Retinal pigment epithelial cell (primary cell): Measurements from ENCODE around the gene GTF2H4.

Experiments
- DNase-seq: peaks from one replicate; pipeline ENCODE4 v3.0.0-alpha.2; 2010; ENCODE audit warnings: low read depth
- H3K4me3 ChIP-seq: 2 replicates; pipeline ENCODE4 v1.5.1; 2011; ENCODE audit warnings: mild to moderate bottlenecking, low read length, control low read depth, moderate library complexity
- TF ChIP-seq, protein P1 (sequence below): conservative IDR thresholded peaks from 2 replicates; pipeline ENCODE4 v1.5.1; 2011; ENCODE audit warnings: low read depth, low read length, control low read depth, inconsistent platforms

GTF2H4 gene

DNA sequence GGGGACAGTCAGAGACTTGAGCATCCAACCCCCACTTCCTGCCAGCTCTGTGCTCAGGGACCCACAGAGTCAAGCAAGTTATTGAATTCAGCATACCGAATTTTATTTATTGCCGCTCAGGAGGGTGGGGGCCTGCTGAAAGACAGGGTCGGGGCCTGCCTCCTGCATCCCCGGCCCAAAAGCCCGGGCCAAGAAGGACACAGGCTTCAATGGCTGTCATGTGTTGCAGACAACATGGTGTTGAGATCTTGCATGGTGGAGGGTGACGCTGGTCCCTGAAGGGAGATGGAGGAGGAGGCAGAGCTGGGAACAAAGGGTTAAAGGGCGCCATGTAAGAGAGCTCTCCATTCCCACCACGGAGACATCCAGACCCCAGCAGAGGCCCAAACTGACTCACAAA, 23.3 kb downstream of the GTF2H4 start:
- no peak overlapping the region for H3K4me3 ChIP-seq
- no peak for DNase-seq
- TF ChIP-seq, protein P1, sequence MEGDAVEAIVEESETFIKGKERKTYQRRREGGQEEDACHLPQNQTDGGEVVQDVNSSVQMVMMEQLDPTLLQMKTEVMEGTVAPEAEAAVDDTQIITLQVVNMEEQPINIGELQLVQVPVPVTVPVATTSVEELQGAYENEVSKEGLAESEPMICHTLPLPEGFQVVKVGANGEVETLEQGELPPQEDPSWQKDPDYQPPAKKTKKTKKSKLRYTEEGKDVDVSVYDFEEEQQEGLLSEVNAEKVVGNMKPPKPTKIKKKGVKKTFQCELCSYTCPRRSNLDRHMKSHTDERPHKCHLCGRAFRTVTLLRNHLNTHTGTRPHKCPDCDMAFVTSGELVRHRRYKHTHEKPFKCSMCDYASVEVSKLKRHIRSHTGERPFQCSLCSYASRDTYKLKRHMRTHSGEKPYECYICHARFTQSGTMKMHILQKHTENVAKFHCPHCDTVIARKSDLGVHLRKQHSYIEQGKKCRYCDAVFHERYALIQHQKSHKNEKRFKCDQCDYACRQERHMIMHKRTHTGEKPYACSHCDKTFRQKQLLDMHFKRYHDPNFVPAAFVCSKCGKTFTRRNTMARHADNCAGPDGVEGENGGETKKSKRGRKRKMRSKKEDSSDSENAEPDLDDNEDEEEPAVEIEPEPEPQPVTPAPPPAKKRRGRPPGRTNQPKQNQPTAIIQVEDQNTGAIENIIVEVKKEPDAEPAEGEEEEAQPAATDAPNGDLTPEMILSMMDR, result no peak

DNA sequence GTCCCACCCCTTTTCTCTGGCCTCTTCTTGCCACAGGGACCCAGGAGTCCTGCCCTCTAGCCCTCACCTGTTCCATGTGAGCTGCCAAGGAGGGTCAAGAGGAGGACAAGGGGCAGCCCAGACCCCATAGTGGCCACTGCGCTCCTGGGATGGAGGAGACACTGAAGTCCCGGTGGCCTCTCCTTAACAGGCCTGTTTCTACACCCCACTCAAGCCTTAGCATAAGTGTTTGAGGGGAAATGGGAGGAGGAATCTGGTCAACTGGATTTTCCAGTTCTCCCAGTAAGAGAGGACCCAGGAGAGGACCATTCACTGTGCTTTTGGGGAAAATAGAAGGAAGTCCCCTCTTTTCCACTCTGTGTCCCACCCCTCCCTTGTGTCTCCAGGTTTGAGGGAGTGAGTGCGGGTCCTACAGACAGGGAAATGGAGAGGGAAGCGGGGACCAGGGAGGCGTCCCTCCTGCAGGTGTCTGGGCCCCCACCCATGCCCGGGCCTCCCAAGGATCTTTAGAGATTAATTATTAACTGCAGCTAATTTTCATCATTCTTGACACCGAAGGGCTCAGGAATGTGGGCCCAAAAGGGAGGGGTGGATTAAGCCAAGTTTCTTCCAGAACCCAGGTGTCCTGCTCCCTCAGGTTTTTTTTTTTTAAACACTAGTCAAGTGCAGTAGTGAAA, 24.1 kb downstream of the GTF2H4 start, which contains the start of gene SFTA2:
Gene SFTA2, minus strand, starts transcription at position 202 of the 677 bp plus-strand sequence. Its CDS starts 74 bp downstream, at position 128.
- TF ChIP-seq, protein P1, result no peak
- H3K4me3 ChIP-seq, result no peak within 1 kb of the TSS

DNA sequence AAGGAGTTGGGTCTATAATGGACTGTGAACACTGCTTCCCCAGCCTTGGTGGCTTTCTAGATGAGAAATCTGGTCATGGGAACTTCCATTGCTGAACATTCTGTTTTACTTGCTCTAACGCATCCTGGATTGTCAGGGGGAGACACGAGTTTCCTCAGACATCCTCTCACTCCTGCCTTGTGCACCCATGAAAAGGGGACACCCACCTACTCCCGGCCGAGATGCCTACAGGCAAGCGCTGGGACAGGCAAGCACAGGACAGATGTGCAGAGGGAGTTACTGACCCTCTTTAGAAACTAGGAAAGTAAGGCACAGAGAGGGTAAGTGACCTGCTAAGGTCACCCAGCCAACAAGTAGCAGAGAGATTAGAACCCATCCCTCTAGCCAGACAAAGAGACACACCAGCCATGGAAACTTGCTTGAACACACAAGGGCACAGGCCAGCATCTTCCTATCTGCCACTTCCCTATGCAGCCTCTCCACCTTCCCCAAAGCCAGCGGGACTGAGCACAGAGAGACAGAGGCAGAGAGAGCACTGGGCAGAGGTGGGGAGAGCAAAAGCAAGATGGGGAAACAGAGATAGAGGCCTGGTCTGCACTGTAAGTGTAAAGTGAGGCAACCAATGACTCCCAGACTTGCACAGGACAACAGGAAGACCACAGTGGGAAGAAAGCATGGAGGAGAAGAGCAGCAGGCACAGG, 24.8 kb downstream of the GTF2H4 start:
- DNase-seq, result no peak
- TF ChIP-seq, protein P1, result no peak
- no peak overlapping the region for H3K4me3 ChIP-seq

More for the DNA sequence above, 24.1 kb downstream of the GTF2H4 start, which contains the start of gene SFTA2:
- no peak for DNase-seq

DNA sequence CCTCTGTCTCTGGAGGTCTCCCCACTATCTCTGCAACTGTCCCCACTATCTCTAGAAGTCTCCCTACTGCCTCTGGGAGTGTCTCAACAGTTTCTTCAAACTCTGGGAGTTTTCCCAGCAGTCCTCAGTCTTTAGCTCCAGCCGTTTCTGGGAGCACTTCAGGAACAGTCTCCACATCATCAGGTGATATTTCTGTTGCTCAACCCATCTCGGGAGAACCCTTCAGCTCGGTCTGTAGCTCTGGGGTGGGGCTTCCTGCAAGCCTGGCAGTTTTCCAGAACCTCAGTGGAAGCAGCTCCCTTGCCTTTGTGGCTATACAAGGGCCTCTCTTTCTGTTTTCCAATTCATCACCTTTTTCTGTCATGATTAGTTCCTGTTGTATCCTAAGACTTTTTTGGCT, 27.0 kb downstream of the GTF2H4 start:
- no peak overlapping the region for H3K4me3 ChIP-seq
- DNase-seq, result no peak
- TF ChIP-seq, protein P1, result no peak

- TF ChIP-seq, protein P1, result no peak
- DNase-seq, result no peak
- H3K4me3 ChIP-seq, result no peak overlapping the region
These were observed 29.3 kb downstream of the GTF2H4 start for GRCh38 chr6:30937265-30937664.

- no peak overlapping the region for H3K4me3 ChIP-seq
- DNase-seq, result no peak
- TF ChIP-seq, protein P1, result no peak
These were observed 30.7 kb downstream of the GTF2H4 start for GRCh38 chr6:30938730-30939129.

DNA sequence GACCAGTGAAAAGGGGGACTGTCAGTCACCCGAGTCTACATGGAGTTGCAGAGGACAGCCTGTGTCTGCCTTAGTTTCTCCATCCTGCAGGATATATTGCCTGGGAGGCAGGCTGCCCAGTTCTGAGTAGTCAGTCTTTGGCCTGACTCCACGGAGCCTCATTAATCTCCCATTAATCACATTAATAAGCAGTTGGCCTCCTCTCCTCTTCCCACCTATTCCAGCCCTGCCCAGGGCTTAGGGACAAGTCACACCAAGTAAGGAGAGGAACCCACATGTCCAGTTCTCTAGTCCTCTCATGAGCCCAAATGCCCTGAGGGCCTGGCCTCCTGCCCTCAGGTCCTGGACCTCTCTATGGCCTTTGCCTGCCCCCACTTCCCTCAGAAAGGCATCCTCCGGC, 31.5 kb downstream of the GTF2H4 start:
- no peak for DNase-seq
- TF ChIP-seq, protein P1, result no peak
- no peak overlapping the region for H3K4me3 ChIP-seq
